ENCODE measurements around the gene CD200R1L. TPM values are rescaled to one million over a fixed set of nuclear protein-coding genes. Genes with fewer than 3 reads are reported as not detected.

Gene CD200R1L, protein sequence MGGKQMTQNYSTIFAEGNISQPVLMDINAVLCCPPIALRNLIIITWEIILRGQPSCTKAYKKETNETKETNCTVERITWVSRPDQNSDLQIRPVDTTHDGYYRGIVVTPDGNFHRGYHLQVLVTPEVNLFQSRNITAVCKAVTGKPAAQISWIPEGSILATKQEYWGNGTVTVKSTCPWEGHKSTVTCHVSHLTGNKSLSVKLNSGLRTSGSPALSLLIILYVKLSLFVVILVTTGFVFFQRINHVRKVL
- not detected for total RNA-seq

DNA sequence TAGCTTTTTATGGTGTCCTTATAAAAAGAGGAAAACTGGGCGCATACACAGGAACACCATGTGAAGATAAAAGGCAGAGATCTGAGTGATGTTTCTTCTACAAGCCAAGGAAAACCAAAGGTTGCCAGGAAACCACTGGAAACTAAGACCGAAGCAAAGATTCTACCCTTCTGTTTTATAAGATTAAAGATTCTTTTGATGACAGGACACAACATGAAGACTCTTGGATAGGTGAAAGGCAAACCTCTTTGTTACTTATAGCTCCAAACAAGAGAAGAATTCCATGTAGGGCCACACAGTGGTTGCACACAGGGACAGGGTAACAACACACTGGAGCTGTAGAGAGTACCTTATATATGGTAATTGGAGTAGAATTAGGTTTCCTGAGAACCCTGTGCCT lies at the start of gene CD200R1L:
CD200R1L (minus strand) TSS at position 101 of the 400 bp plus-strand sequence. CDS start 17,497 bp downstream, outside the sequence.

Other genes starting within 250 kb of the CD200R1L start
- gene CCDC80, start 205.7 kb downstream of the CD200R1L start, total RNA-seq = 4.4 TPM
- gene CD200R1, start 128.2 kb upstream of the CD200R1L start, total RNA-seq = 0.31 TPM
- 39.4 TPM for gene GTPBP8, start 144.1 kb upstream of the CD200R1L start, total RNA-seq